ENCODE data around the gene SPIN2B. TPM values are rescaled to one million over a fixed set of nuclear protein-coding genes. Genes with fewer than 3 reads are reported as not detected.
"Not testable (repeated sequence)": the region's sequence is repeated elsewhere in the genome, so short reads cannot be mapped to it uniquely, and the experiment has no call there.

SPIN2B gene
- total and polyA plus RNA-seq, 2 of the 8 experiments (the other 6 are each of a cell fraction or from before 2014, with no cell fraction given): 7.4 to 12.8 TPM

DNA sequence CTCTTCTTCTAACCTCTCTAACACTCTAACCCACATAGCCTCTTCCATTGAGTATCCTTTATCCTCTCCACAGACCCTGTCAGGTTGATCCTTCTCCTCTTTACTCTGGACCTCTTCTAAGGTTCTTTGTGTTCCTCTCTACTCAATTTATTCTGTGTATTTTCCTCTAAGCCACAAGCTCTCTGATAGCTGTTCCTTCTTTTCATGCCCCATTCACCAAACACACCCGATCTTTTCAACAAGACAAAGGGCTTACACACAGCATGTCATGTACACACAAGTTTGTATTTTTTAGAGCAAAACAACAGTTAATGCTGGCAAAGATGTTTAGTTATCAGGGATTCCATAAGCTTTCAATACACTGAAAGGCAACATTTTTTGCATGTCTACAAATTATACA lies 1.9 kb downstream of the SPIN2B start (continued):
- no peak for TF ChIP-seq KDM4A (IDR thresholded peaks at IDR 0.05; ENCODE audit: low read depth, low read length, severe bottlenecking)
- no peak for TF ChIP-seq MAFK (IDR thresholded peaks at IDR 0.05; ENCODE audit: low read depth, low read length)
- TF ChIP-seq, protein P1, sequence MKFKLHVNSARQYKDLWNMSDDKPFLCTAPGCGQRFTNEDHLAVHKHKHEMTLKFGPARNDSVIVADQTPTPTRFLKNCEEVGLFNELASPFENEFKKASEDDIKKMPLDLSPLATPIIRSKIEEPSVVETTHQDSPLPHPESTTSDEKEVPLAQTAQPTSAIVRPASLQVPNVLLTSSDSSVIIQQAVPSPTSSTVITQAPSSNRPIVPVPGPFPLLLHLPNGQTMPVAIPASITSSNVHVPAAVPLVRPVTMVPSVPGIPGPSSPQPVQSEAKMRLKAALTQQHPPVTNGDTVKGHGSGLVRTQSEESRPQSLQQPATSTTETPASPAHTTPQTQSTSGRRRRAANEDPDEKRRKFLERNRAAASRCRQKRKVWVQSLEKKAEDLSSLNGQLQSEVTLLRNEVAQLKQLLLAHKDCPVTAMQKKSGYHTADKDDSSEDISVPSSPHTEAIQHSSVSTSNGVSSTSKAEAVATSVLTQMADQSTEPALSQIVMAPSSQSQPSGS (IDR thresholded peaks at IDR 0.05; ENCODE audit: low read length): no peak
- TF ChIP-seq, protein P2, sequence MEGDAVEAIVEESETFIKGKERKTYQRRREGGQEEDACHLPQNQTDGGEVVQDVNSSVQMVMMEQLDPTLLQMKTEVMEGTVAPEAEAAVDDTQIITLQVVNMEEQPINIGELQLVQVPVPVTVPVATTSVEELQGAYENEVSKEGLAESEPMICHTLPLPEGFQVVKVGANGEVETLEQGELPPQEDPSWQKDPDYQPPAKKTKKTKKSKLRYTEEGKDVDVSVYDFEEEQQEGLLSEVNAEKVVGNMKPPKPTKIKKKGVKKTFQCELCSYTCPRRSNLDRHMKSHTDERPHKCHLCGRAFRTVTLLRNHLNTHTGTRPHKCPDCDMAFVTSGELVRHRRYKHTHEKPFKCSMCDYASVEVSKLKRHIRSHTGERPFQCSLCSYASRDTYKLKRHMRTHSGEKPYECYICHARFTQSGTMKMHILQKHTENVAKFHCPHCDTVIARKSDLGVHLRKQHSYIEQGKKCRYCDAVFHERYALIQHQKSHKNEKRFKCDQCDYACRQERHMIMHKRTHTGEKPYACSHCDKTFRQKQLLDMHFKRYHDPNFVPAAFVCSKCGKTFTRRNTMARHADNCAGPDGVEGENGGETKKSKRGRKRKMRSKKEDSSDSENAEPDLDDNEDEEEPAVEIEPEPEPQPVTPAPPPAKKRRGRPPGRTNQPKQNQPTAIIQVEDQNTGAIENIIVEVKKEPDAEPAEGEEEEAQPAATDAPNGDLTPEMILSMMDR (IDR thresholded peaks at IDR 0.05; ENCODE audit: control extremely low read depth in 1 of 3, insufficient read depth in 1 of 3, low read depth in 1 of 3, low read length in 3 of 3): no peak
- no peak for TF ChIP-seq BACH1 (IDR thresholded peaks at IDR 0.05; ENCODE audit: low read length)
- no peak for TF ChIP-seq EZH2 (IDR thresholded peaks at IDR 0.05; ENCODE audit: low read depth, low read length, severe bottlenecking)

DNA sequence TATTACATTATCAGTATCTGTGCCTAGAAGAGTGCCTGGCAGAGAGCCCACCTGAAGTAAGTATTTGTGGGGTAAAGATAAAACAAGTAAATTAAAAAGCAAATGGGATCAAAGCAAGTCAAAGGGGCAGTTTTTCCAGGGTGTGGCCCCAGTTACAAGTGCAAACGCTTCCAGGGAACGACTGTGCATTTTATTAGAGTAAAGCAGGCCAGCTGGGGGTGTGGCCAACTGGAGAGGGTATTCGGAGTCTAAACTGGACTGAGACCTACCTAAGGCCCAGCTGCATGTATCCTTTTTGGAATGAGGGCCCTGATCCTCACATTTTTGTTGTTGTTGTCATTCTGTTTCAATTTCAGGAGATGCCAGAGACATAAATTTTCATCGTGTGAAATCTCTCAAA lies 3.8 kb downstream of the SPIN2B start:
- H3K4me3 ChIP-seq (ENCODE audit: extremely low read depth in 1 of 4, insufficient read depth in 2 of 4, low read depth in 3 of 4, low read length in 4 of 4); H3K9me3 ChIP-seq (ENCODE audit: insufficient read depth in 2 of 2, low read depth in 1 of 2, low read length in 1 of 2); H3K23ac ChIP-seq (ENCODE audit: insufficient read length); H4K8ac ChIP-seq (ENCODE audit: extremely low read depth, insufficient read depth, low read length); H3K4me2 ChIP-seq (ENCODE audit: insufficient read depth in 1 of 2, low read depth in 2 of 2, low read length in 2 of 2); CTCF ChIA-PET (ENCODE audit: partially characterized antibody); H2BK5ac ChIP-seq (ENCODE audit: low read depth, low read length); H2BK15ac ChIP-seq (ENCODE audit: low read length); H3K23me2 ChIP-seq (ENCODE audit: low read depth, low read length); H3K27me3 ChIP-seq (replicated peaks in 1 of 4; ENCODE audit: control insufficient read depth in 3 of 4, extremely low read depth in 1 of 4, insufficient read depth in 3 of 4, low read length in 3 of 4); H2BK120ac ChIP-seq (replicated peaks; ENCODE audit: low read depth, low read length); H3K79me1 ChIP-seq (ENCODE audit: low read depth, low read length); H3K79me2 ChIP-seq (ENCODE audit: control insufficient read depth in 1 of 2, insufficient read depth in 2 of 2, low read length in 2 of 2); H3K56ac ChIP-seq (replicated peaks; ENCODE audit: insufficient read length, low read depth, low read length); H2BK12ac ChIP-seq (ENCODE audit: low read depth, low read length); H2BK20ac ChIP-seq (ENCODE audit: low read length); H4K91ac ChIP-seq (replicated peaks; ENCODE audit: insufficient read length, low read length); DNase-seq (ENCODE audit: low read depth in 1 of 2, low spot score in 2 of 2); FAIRE-seq; POLR2A ChIA-PET (ENCODE audit: partially characterized antibody); H3K27ac ChIP-seq (ENCODE audit: low read depth, low read length); H3K14ac ChIP-seq (ENCODE audit: insufficient read length); H2AFZ ChIP-seq (ENCODE audit: low read length); H4K5ac ChIP-seq (ENCODE audit: insufficient read length, low read depth, low read length); H3K36me3 ChIP-seq (ENCODE audit: control insufficient read depth in 2 of 4, insufficient read depth in 4 of 4, low read length in 3 of 4); H3K9ac ChIP-seq (replicated peaks in 1 of 4; ENCODE audit: extremely low read depth in 1 of 4, low read depth in 3 of 4, low read length in 3 of 4); H3K4ac ChIP-seq (replicated peaks; ENCODE audit: insufficient read length, low read depth, low read length); H2AK5ac ChIP-seq (ENCODE audit: low read depth, low read length); H4K20me1 ChIP-seq (replicated peaks in 1 of 2; ENCODE audit: control insufficient read depth in 1 of 2, insufficient read depth in 2 of 2, low read length in 2 of 2); H3K4me1 ChIP-seq (replicated peaks in 1 of 4; ENCODE audit: control insufficient read depth in 3 of 4, insufficient read depth in 4 of 4, low read length in 3 of 4); H3K18ac ChIP-seq (ENCODE audit: extremely low read depth, low read length): not testable (repeated sequence)
- 93% methylated on average over 4 of the region's 4 CpGs; no CpG with 5 or more reads in 1 of the 2 experiments for WGBS, 2 experiments (ENCODE audit: extremely low coverage in 1 of 2, insufficient coverage in 1 of 2, insufficient read length in 1 of 2, insufficient replicate concordance in 2 of 2, low coverage in 1 of 2, low lambda C conversion rate in 2 of 2, missing lambda C conversion rate in 1 of 2)
